ENCODE data around the gene RAP1GDS1.

DNA sequence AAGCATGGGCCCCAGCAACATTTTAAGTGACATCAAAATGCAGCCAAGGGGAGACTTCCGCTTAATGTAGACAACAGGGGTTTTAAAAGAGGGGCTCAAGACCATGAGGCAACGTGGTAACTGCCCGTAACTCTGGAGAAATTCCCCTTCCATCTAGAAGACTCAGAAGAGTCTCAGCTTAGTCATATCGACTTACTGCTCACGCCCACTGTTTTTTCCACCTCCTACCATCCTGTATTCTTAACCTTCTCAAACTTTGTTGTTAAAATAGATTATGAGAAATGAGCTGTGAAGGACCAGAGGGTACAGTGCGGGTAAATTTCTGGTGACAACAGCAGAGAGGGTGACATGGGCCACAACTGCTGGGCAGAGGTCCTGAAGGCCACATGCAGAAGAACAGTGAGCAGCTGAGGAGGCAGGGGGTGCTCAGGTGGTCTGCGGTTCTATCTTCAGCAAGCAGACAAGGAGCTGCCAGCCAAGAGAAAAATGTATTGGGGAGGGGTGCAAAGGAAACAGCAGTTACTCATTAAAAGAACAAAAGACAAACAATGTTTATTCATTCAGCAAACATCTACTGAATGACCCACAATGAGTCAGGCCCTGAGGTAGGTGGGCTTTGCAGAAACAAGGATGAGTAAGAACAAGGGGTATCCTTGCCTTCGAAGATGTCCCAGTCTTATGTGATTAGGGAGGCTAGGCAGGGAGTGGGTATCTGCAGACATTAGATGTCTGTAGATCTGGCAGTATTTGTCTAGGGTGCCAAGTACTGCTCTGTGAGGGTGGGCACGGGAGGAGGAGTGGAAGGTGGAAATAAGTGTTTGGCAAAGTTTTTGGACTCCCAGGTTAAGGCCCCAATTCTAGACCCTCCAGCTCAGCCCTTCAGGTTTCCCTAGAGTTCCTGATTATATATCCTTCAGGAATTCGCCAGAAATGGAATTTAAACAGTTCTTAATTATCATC lies 221.9 kb downstream of the RAP1GDS1 start:
- TF ChIP-seq, protein P1, sequence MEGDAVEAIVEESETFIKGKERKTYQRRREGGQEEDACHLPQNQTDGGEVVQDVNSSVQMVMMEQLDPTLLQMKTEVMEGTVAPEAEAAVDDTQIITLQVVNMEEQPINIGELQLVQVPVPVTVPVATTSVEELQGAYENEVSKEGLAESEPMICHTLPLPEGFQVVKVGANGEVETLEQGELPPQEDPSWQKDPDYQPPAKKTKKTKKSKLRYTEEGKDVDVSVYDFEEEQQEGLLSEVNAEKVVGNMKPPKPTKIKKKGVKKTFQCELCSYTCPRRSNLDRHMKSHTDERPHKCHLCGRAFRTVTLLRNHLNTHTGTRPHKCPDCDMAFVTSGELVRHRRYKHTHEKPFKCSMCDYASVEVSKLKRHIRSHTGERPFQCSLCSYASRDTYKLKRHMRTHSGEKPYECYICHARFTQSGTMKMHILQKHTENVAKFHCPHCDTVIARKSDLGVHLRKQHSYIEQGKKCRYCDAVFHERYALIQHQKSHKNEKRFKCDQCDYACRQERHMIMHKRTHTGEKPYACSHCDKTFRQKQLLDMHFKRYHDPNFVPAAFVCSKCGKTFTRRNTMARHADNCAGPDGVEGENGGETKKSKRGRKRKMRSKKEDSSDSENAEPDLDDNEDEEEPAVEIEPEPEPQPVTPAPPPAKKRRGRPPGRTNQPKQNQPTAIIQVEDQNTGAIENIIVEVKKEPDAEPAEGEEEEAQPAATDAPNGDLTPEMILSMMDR (IDR thresholded peaks at IDR 0.05 in 4 of 5, conservative IDR thresholded peaks at IDR 0.05 in 1 of 5), result no peak
- TF ChIP-seq POLR2A (IDR thresholded peaks at IDR 0.05), result no peak
